Small intestine (tissue), 7 donors: ENCODE results near the gene PNMA6E. TPM values are rescaled to one million over a fixed set of nuclear protein-coding genes. Genes with fewer than 3 reads are reported as not detected.

Source experiments
- DNase-seq, 2 donors: peaks; one replicate each; pipeline versions ENCODE4 v3.0.0 to v3.0.0-alpha.2; 2013
- FAIRE-seq: peaks from 2 replicates; lab custom pipeline; 2012; peaks lifted over from hg19 to GRCh38; lab: Jason Lieb, UNC
- H3K27ac ChIP-seq, 3 donors: one replicate each; pipeline ENCODE4 v1.5.1; 2013; ENCODE audit warnings: low read length in 2 of 3, mild to moderate bottlenecking in 2 of 3, control low read depth in 1 of 3, inconsistent platforms in 1 of 3, low read depth in 1 of 3, moderate library complexity in 1 of 3
- H3K27me3 ChIP-seq, 3 donors: one replicate each; pipeline ENCODE4 v1.6.1; 2013; ENCODE audit warnings: low read length in 3 of 3, inconsistent platforms in 1 of 3; ENCODE audit not compliant: control insufficient read depth in 3 of 3, insufficient read depth in 3 of 3
- H3K36me3 ChIP-seq, 3 donors: one replicate each; pipeline ENCODE4 v1.6.1; 2013; ENCODE audit warnings: low read length in 3 of 3, inconsistent platforms in 1 of 3, low read depth in 1 of 3, mild to moderate bottlenecking in 1 of 3, moderate library complexity in 1 of 3; ENCODE audit not compliant: control insufficient read depth in 3 of 3, insufficient read depth in 2 of 3
- H3K4me1 ChIP-seq, 3 donors: one replicate each; pipeline ENCODE4 v1.6.1; 2013; ENCODE audit warnings: low read length in 2 of 3, inconsistent platforms in 1 of 3, low read depth in 1 of 3, mild to moderate bottlenecking in 1 of 3, moderate library complexity in 1 of 3; ENCODE audit not compliant: control insufficient read depth in 3 of 3, insufficient read depth in 2 of 3
- H3K4me3 ChIP-seq, 3 donors: one replicate each; pipeline ENCODE4 v1.5.1; 2013; ENCODE audit warnings: low read length in 3 of 3, control low read depth in 1 of 3, inconsistent platforms in 1 of 3, low read depth in 1 of 3, mild to moderate bottlenecking in 1 of 3, moderate library complexity in 1 of 3
- H3K9me3 ChIP-seq, 2 donors: one replicate each; pipeline ENCODE4 v1.6.1; 2013; ENCODE audit warnings: low read depth in 1 of 2, low read length in 1 of 2; ENCODE audit not compliant: control insufficient read depth in 2 of 2, insufficient read depth in 1 of 2
- WGBS, 3 donors: extraction: QIAGEN DNeasy Blood & Tissue Kit; methylation state at CpG; one replicate each; pipeline ENCODE4 v1.1.7; 2013; 5-methylcytosine and 5-hydroxymethylcytosine counted together
- polyA plus RNA-seq, 4 donors: library from polyadenylated mRNA; stranded (reverse) in 3 of 4; unstranded in 1 of 4; fragments of 200-250 nt in 3 of 4; fragments of 120-200 nt in 1 of 4; gene quantifications; one replicate each; pipeline versions ENCODE4 v1.2.1 to v1.2.3, GENCODE V29; 2013
- donor health status: healthy with polysubstance abuse.
- donor health status: control.
- donor health status: control.
- donor health status: Bipolar disorder and iron deficiency.
- donor health status: healthy.

The PNMA6E gene
- polyA plus RNA-seq, 4 donors, result not detected

GRCh38 chrX:153372949-153373348 lies 28.2 kb downstream of the PNMA6E start:
- Histone ChIP-seq H3K27me3 (peaks cover 0 to 2% (median 0%) of the 10 kb centered on the region in 3 donors), H3K4me1 (no peaks in the 10 kb centered on the region), H3K9me3 (no peaks in the 10 kb centered on the region), H3K27ac (no peak overlapping the region), H3K4me3 (no peak overlapping the region), H3K36me3 (no peaks in the 10 kb centered on the region)
- no peak for DNase-seq
- FAIRE-seq, result no peak

- no peaks in the 10 kb centered on the region for H3K4me1 ChIP-seq
- no peaks in the 10 kb centered on the region for H3K9me3 ChIP-seq
- WGBS, 3 donors, result 41 to 48% (median 47%) methylated on average over 3 of the region's 3 CpGs
- no peak for FAIRE-seq
- no peak overlapping the region for H3K4me3 ChIP-seq
- H3K36me3 ChIP-seq, result no peaks in the 10 kb centered on the region
- no peak for DNase-seq
- H3K27me3 ChIP-seq, result peaks cover 0 to 2% (median 0%) of the 10 kb centered on the region in 3 donors
- no peak overlapping the region for H3K27ac ChIP-seq
Measured at GRCh38 chrX:153371256-153371655, 29.9 kb downstream of the PNMA6E start.

GRCh38 chrX:153370293-153371055 lies 30.7 kb downstream of the PNMA6E start:
- no peak for DNase-seq
- FAIRE-seq, result no peak

GRCh38 chrX:153366878-153367538 lies 34.1 kb downstream of the PNMA6E start:
- H3K27ac ChIP-seq, result no peak overlapping the region
- no peaks in the 10 kb centered on the region for H3K4me1 ChIP-seq
- no peaks in the 10 kb centered on the region for H3K9me3 ChIP-seq
- no peak for FAIRE-seq
- no peaks in the 10 kb centered on the region for H3K27me3 ChIP-seq
- WGBS, 3 donors, result 81 to 85% (median 83%) methylated on average over 5 of the region's 5 CpGs
- no peak overlapping the region for H3K4me3 ChIP-seq
- no peak for DNase-seq
- H3K36me3 ChIP-seq, result no peaks in the 10 kb centered on the region

More at GRCh38 chrX:153370293-153371055, 30.7 kb downstream of the PNMA6E start:
- Histone ChIP-seq H3K9me3 (no peaks in the 10 kb centered on the region), H3K4me3 (no peak overlapping the region), H3K27ac (no peak overlapping the region), H3K36me3 (no peaks in the 10 kb centered on the region), H3K4me1 (no peaks in the 10 kb centered on the region), H3K27me3 (peaks cover 0 to 2% (median 0%) of the 10 kb centered on the region in 3 donors)
- WGBS, 3 donors, result 52 to 65% (median 56%) methylated on average over 8 of the region's 8 CpGs

- Histone ChIP-seq H3K27ac (no peak overlapping the region), H3K9me3 (no peaks in the 10 kb centered on the region), H3K4me1 (no peaks in the 10 kb centered on the region), H3K4me3 (no peak overlapping the region), H3K36me3 (no peaks in the 10 kb centered on the region), H3K27me3 (no peaks in the 10 kb centered on the region)
- WGBS, 3 donors, result 72 to 93% (median 90%) methylated on average over 3 of the region's 3 CpGs
- DNase-seq, result no peak
- no peak for FAIRE-seq
Measured at GRCh38 chrX:153366119-153366518, 35.0 kb downstream of the PNMA6E start.

GRCh38 chrX:153365670-153366069 lies 35.5 kb downstream of the PNMA6E start:
- Histone ChIP-seq H3K36me3 (no peaks in the 10 kb centered on the region), H3K27ac (no peak overlapping the region), H3K4me3 (no peak overlapping the region), H3K9me3 (no peaks in the 10 kb centered on the region), H3K27me3 (no peaks in the 10 kb centered on the region), H3K4me1 (no peaks in the 10 kb centered on the region)
- FAIRE-seq, result no peak
- no peak for DNase-seq
- 65 to 77% (median 73%) methylated on average over 4 of the region's 4 CpGs for WGBS, 3 donors

GRCh38 chrX:153361781-153362397 lies 39.3 kb downstream of the PNMA6E start:
- FAIRE-seq, result no peak
- 41 to 56% (median 49%) methylated on average over 2 of the region's 2 CpGs for WGBS, 3 donors
- H3K27ac ChIP-seq, result no peak overlapping the region

GRCh38 chrX:153357877-153358276 lies 43.3 kb downstream of the PNMA6E start:
- no peak for FAIRE-seq
- Histone ChIP-seq H3K27me3 (no peaks in the 10 kb centered on the region), H3K27ac (no peak overlapping the region), H3K4me1 (no peaks in the 10 kb centered on the region), H3K9me3 (peaks cover 0 to 18% of the 10 kb centered on the region in 2 donors), H3K36me3 (no peaks in the 10 kb centered on the region), H3K4me3 (no peak overlapping the region)
- WGBS, 3 donors, result 88 to 100% (median 94%) methylated on average over 1 of the region's 1 CpG
- no peak for DNase-seq

More at GRCh38 chrX:153361781-153362397, 39.3 kb downstream of the PNMA6E start:
- H3K9me3 ChIP-seq, result peaks cover 0 to 9% of the 10 kb centered on the region in 2 donors
- H3K36me3 ChIP-seq, result no peaks in the 10 kb centered on the region
- H3K27me3 ChIP-seq, result no peaks in the 10 kb centered on the region
- no peak for DNase-seq
- H3K4me3 ChIP-seq, result no peak overlapping the region
- H3K4me1 ChIP-seq, result no peaks in the 10 kb centered on the region
